NCI-H2227 (cell line): ENCODE results near the gene SYNE4.
"Not testable (repeated sequence)": the region's sequence is repeated elsewhere in the genome, so short reads cannot be mapped to it uniquely, and the experiment has no call there.

Experiments used
- DNase-seq: peaks from one replicate; lab custom pipeline; 2025; ENCODE audit not compliant: unreplicated experiment; lab: John Stamatoyannopoulos, UW

Gene SYNE4

DNA sequence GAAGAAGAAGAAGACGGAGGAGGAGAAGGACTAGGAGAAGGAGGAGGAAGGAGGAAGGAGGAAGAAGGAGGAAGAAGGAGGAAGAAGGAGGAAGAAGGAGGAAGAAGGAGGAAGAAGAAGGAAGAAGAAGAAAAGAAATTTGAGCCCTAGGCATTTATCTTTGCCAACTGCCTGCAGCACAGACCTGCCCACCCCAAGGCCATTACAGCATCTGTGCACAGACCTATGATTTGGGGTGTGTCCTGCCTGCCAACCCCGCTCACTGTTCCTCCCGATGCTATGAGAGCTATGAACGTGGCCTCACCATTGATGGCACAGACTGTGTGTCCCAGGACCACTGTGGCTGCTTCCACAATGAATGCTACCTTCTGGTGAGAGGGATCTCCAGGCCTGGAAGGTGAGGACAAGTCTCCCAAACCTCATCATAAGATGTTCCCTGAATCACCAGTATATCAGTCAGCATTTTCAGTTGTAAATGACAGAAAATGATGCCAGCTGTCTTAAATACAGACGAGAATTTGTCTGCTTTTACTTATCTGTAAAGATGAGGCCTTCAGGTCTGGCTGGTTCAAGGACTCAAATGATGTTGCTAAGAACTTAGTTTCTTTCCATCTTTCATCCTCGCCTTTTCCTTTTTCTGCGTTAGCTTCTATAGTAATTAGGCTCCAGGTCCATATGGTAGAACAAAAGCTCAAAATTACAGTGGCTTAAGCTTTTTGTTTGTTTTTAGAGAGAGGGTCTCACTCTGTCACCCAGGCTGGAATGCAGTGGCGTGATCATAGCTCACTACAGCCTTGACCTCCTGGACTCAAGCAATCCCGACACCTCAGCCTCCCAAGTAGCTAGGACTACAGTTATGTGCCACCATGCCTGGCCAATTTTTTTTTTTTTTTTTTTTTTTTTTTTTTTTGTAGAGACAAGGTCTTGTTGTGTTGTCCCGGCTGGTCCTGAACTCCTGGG is 17.6 kb downstream of the SYNE4 start:
- DNase-seq: no peak

- no peak for DNase-seq
Observed at GRCh38 chr19:35990156-35990555, 18.5 kb downstream of the SYNE4 start.

DNA sequence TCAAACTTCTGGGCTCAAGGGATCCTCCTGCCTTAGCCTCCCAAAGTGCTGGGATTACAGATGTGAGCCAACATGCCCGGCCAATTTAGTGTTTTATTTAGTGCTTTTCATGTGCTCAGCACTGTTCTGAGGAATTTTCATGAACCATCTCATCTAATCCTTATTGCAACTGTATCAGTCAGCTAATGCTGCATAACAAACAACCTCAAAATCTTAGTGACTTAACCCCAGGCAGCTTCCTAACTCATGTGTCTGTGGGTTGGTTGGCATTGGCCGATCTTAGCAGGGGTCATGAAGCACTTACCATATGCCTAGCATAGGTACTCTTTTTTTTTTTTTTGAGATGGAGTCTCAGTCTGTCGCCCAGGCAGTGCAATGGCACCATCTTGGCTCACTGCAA is 19.8 kb downstream of the SYNE4 start:
- DNase-seq: no peak

DNA sequence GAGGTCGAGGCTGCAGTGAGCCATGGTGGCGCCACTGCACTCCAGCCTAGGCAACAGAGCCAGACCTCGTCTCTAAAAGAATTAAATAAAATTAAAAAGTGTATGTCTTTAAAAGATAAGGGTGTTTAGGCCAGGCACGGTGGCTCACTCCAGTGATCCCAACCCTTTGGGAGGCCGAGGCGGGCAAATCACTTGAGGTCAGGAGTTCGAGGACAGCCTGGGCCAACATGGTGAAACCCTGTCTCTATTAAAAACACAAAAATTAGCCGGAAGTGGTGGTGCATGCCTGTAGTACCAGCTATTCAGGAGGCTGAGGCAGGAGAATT is 21.1 kb downstream of the SYNE4 start:
- no peak for DNase-seq

GRCh38 chr19:35986664-35987570 is 21.7 kb downstream of the SYNE4 start:
- peak; percentile 98 for DNase-seq

- no peak for DNase-seq
Observed at GRCh38 chr19:35986111-35986510, 22.5 kb downstream of the SYNE4 start.

GRCh38 chr19:35983177-35983576 is 25.4 kb downstream of the SYNE4 start:
- no peak for DNase-seq

DNA sequence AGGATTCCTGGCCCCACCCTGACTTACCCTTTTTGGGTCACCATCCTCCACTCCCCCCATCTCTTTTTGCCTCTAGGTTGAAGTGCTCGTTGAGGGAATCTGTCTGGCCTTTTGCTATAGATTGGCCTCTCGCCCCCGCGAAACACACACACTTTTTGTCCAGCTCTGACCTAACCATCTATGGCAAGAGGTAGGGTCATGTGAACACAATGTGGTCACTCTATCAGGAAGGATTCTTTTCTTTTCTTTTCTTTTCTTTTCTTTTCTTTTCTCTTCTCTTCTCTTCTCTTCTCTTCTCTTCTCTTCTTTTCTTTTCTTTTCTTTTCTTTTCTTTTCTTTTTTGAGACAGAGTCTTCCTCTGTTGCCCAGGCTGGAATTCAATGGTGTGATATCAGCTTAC is 27.6 kb downstream of the SYNE4 start:
- DNase-seq: not testable (repeated sequence)

- DNase-seq: no peak
Observed at GRCh38 chr19:35978832-35979365, 29.7 kb downstream of the SYNE4 start.

DNA sequence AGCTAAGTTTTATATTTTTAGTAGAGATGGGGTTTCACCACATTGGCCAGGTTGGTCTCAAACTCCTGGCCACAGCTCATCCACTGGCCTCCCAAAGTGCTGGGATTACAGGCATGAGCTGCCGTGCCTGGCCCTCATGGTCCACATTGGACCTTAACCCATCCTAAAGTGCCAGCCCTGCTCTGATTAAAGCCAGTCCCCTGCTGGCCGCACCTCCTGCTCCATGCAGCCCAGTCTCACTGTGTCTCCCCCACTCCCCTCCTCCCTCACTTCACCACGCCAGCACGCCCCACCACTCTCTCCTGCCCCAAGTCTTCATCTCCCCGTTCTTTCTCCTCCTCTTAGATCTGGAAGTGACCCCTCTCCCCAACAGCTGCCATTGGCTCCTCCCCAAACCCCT is 30.3 kb downstream of the SYNE4 start:
- DNase-seq: no peak

DNA sequence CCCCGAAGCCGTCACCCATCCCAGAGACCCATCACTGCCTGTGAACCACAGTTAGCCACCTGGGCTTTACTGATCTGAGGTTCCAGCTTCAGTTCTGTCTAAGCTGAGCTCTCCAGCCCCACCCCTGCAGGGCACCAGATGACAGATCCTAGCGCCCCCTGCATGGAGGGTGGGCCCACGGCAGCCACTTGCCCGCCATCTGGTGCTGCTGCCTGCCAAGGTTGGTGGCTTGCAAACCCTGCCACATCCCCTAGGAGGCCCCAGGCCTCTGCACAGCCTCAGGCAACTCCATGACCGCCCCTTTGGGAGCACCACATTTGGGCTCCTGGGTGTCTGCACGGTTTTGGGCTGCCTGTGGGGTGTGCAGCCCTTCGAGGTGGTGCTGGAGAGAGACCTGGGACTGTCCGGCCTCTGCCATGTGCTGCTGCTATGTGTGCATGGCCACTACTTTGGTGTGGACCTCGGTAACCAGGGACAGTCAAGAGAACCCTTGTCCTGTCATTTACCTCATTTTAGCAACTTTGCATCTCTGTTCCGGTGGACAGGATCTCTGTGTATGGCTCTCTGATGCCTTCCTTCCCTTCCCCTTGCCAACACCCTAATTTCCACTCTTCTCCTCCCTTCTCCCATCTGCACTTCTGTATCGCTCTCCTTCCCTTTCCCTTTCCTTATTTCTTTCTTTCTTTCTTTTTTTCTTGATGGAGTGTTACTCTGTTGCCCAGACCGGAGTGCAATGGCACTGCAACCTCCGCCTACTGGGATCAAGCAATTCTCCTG is 31.0 kb downstream of the SYNE4 start:
- peak; percentile 75 for DNase-seq

- no peak for DNase-seq
Observed at GRCh38 chr19:35975608-35976214, 32.9 kb downstream of the SYNE4 start.

GRCh38 chr19:35973487-35973886 is 35.1 kb downstream of the SYNE4 start:
- DNase-seq: no peak

- DNase-seq: no peak
Observed at GRCh38 chr19:35966771-35967170, 41.8 kb downstream of the SYNE4 start.

- DNase-seq: no peak
Observed at GRCh38 chr19:35963514-35963913, 45.1 kb downstream of the SYNE4 start.

- no peak for DNase-seq
Observed at GRCh38 chr19:35960432-35960972, 48.1 kb downstream of the SYNE4 start.

GRCh38 chr19:35959968-35960320 is 48.7 kb downstream of the SYNE4 start:
- no peak for DNase-seq

GRCh38 chr19:35959040-35959967 is 49.3 kb downstream of the SYNE4 start:
- peak; percentile 63 for DNase-seq

DNA sequence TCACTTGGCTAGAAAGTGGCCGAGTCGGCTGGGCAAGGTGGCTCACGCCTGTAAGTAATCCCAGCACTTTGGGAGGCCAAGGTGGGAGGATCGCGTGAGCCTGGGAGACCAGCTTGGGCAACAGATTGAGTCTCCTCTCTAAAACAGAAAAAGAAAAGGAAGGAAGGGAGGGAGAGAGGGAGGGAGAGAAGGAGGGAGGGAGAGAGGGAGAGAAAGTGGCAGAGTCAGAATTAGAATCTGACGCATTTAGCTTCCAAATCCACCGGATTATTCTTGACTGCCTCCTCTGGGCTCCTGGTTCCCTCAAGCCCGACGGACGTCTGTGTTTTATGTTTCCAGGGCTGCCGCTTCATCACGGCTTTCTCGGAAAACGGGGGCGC is 50.0 kb downstream of the SYNE4 start:
- no peak for DNase-seq
